Fibroblast of lung (primary cell): ENCODE data around the gene ATP5MG. TPM values are rescaled to one million over a fixed set of nuclear protein-coding genes. Genes with fewer than 3 reads are reported as not detected.

ENCODE experiments used
- DNase-seq, 2 donors: peaks; one replicate each; pipeline versions ENCODE4 v3.0.0 to v3.0.0-alpha.2; 2010; ENCODE audit warnings: low read depth in 2 of 2
- H2AFZ ChIP-seq: 2 replicates; pipeline ENCODE4 v1.5.1; 2012; ENCODE audit warnings: low read length, control low read depth, inconsistent platforms
- H3K27ac ChIP-seq: 2 replicates; pipeline ENCODE4 v1.5.1; 2011; ENCODE audit warnings: low read length, control low read depth; ENCODE audit not compliant: insufficient read depth
- H3K27me3 ChIP-seq: 2 replicates; pipeline ENCODE4 v1.5.1; 2011; ENCODE audit warnings: mild to moderate bottlenecking, low read length; ENCODE audit not compliant: control insufficient read depth, insufficient read depth
- H3K36me3 ChIP-seq: 2 replicates; pipeline ENCODE4 v1.5.1; 2011; ENCODE audit warnings: low read length; ENCODE audit not compliant: control insufficient read depth, insufficient read depth
- H3K4me1 ChIP-seq: 2 replicates; pipeline ENCODE4 v1.5.1; 2011; ENCODE audit warnings: low read length; ENCODE audit not compliant: control insufficient read depth, insufficient read depth; ENCODE audit errors: extremely low read depth
- H3K4me2 ChIP-seq: 2 replicates; pipeline ENCODE4 v1.5.1; 2011; ENCODE audit warnings: low read length, control low read depth; ENCODE audit not compliant: insufficient read depth; ENCODE audit errors: extremely low read depth
- H3K4me3 ChIP-seq, 4 experiments: fragments of 200-600 bp in 1 of 4; sonication (generic) in 1 of 4; replicated peaks in 1 of 4; 2 replicates each; pipeline ENCODE4 v1.5.1; 2011 to 2016; ENCODE audit warnings: low read length in 4 of 4, low read depth in 3 of 4, mild to moderate bottlenecking in 3 of 4, control low read depth in 2 of 4, inconsistent platforms in 1 of 4, mixed read lengths in 1 of 4; ENCODE audit not compliant: insufficient read depth in 1 of 4; ENCODE audit errors: control extremely low read depth in 1 of 4
- H3K79me2 ChIP-seq: 2 replicates; pipeline ENCODE4 v1.5.1; 2012; ENCODE audit warnings: mild to moderate bottlenecking, low read length, inconsistent platforms; ENCODE audit not compliant: control insufficient read depth, insufficient read depth
- H3K9ac ChIP-seq: 2 replicates; pipeline ENCODE4 v1.5.1; 2011; ENCODE audit warnings: mild to moderate bottlenecking, low read length, control low read depth; ENCODE audit not compliant: insufficient read depth
- H3K9me3 ChIP-seq: 2 replicates; pipeline ENCODE4 v1.5.1; 2012; ENCODE audit warnings: low read depth, low read length; ENCODE audit not compliant: control insufficient read depth, insufficient read depth
- H4K20me1 ChIP-seq: 2 replicates; pipeline ENCODE4 v1.5.1; 2011; ENCODE audit warnings: low read length; ENCODE audit not compliant: control insufficient read depth, insufficient read depth; ENCODE audit errors: extremely low read depth
- EZH2 ChIP-seq: IDR thresholded peaks from 2 replicates; pipeline ENCODE4 v1.5.1; 2012; ENCODE audit warnings: low read length, control low read depth, mild to moderate bottlenecking; ENCODE audit errors: missing control alignments
- polyA plus RNA-seq, 2 donors: library from polyadenylated mRNA; depleted of rRNA in 1 of 2; stranded (reverse) in 1 of 2; unstranded in 1 of 2; fragments of >200 nt; gene quantifications; 2 replicates each; pipeline ENCODE4 v1.2.1, GENCODE V29; 2011 to 2012; ENCODE audit warnings: missing spikeins in 1 of 2
- total RNA-seq: library from RNA; depleted of rRNA; stranded (reverse); fragments of >200 nt; gene quantifications from 2 replicates; pipeline ENCODE4 v1.2.1, GENCODE V29; 2014
- TF ChIP-seq, protein P1 (sequence below), 2 donors: IDR thresholded peaks in 1 of 2; conservative IDR thresholded peaks in 1 of 2; 1 replicate in 1 of 2; 2 replicates in 1 of 2; pipeline ENCODE4 v1.5.1; 2011 to 2012; ENCODE audit warnings: low read length in 2 of 2, control low read depth in 1 of 2, inconsistent platforms in 1 of 2, low read depth in 1 of 2, mild to moderate bottlenecking in 1 of 2

Gene ATP5MG
- total and polyA plus RNA-seq, 2 donors (not counting 1 experiment from before 2014, with no cell fraction given) = 75.6 to 217 TPM

- TF ChIP-seq, protein P1, sequence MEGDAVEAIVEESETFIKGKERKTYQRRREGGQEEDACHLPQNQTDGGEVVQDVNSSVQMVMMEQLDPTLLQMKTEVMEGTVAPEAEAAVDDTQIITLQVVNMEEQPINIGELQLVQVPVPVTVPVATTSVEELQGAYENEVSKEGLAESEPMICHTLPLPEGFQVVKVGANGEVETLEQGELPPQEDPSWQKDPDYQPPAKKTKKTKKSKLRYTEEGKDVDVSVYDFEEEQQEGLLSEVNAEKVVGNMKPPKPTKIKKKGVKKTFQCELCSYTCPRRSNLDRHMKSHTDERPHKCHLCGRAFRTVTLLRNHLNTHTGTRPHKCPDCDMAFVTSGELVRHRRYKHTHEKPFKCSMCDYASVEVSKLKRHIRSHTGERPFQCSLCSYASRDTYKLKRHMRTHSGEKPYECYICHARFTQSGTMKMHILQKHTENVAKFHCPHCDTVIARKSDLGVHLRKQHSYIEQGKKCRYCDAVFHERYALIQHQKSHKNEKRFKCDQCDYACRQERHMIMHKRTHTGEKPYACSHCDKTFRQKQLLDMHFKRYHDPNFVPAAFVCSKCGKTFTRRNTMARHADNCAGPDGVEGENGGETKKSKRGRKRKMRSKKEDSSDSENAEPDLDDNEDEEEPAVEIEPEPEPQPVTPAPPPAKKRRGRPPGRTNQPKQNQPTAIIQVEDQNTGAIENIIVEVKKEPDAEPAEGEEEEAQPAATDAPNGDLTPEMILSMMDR (conservative IDR thresholded peaks at IDR 0.05 in 1 of 2, IDR thresholded peaks at IDR 0.05 in 1 of 2; ENCODE audit: low read depth in 1 of 2, low read length in 2 of 2) = no peak
- no peaks in the 10 kb centered on the region for H3K27me3 ChIP-seq
- no peak for DNase-seq
- no peak overlapping the region for H3K4me2 ChIP-seq
- no peaks in the 10 kb centered on the region for H3K9me3 ChIP-seq
- H3K4me1 ChIP-seq = no peaks in the 10 kb centered on the region
- peaks cover 9% of the 10 kb centered on the region for H3K36me3 ChIP-seq
- H3K9ac ChIP-seq = no peak overlapping the region
- H3K79me2 ChIP-seq = no peaks in the 10 kb centered on the region
- no peak overlapping the region for H3K4me3 ChIP-seq
- H2AFZ ChIP-seq = no peak overlapping the region
- H4K20me1 ChIP-seq = no peaks in the 10 kb centered on the region
- H3K27ac ChIP-seq = no peak overlapping the region
Measured at GRCh38 chr11:118380571-118380970, 20.8 kb upstream of the ATP5MG start.

DNA sequence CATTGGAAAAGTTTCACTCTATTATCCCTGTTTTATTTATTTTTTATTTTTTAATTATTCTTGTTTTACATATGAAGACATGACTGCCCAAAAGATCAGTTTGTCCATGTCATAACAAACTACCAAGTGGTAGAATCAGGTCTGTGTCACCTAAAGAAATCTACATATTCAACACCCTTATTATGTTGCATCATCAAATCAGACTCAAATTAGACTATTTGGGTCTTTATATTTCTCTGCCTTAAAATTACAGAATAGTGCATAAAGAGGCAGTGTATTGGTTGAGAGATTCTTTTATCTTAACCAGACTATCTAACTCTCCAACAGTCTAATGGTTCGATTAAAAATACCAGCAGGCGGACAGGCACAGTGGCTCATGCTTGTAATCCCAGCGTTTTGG lies 18.5 kb upstream of the ATP5MG start:
- Histone ChIP-seq H3K9me3 (no peaks in the 10 kb centered on the region), H3K4me1 (no peaks in the 10 kb centered on the region), H3K4me3 (no peak overlapping the region), H3K27me3 (no peaks in the 10 kb centered on the region), H3K79me2 (no peaks in the 10 kb centered on the region), H2AFZ (no peak overlapping the region), H3K36me3 (peaks cover 18% of the 10 kb centered on the region), H3K27ac (no peak overlapping the region), H3K4me2 (no peak overlapping the region), H3K9ac (no peak overlapping the region), H4K20me1 (no peaks in the 10 kb centered on the region)
- no peak for TF ChIP-seq EZH2
- TF ChIP-seq, protein P1 (conservative IDR thresholded peaks at IDR 0.05 in 1 of 2, IDR thresholded peaks at IDR 0.05 in 1 of 2; ENCODE audit: low read depth in 1 of 2, low read length in 2 of 2) = no peak
- no peak for DNase-seq

DNA sequence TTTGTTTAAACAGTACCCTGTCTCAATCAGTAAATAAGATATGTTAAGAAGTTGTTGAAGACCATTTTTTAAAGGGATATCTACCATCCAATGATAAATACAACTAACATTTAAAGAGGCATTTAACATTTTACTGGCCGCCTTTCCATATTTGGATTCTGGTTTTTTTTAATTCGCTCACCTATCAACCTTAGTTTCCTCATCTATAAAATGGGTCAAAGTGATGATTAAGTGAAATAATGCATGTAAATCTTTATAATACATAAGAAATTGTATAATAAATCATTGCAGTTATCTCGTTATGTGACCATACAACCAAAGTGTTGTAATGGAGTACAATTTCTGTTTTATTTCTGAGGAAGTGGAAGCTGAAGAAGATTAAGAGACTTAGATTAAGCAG lies 17.7 kb upstream of the ATP5MG start:
- Histone ChIP-seq H3K79me2 (no peaks in the 10 kb centered on the region), H3K36me3 (peaks cover 18% of the 10 kb centered on the region), H3K4me2 (no peak overlapping the region), H4K20me1 (no peaks in the 10 kb centered on the region), H3K9me3 (no peaks in the 10 kb centered on the region), H3K27ac (no peak overlapping the region), H3K27me3 (no peaks in the 10 kb centered on the region), H2AFZ (no peak overlapping the region), H3K4me3 (no peak overlapping the region), H3K9ac (no peak overlapping the region), H3K4me1 (no peaks in the 10 kb centered on the region)
- no peak for TF ChIP-seq EZH2
- TF ChIP-seq, protein P1 (conservative IDR thresholded peaks at IDR 0.05 in 1 of 2, IDR thresholded peaks at IDR 0.05 in 1 of 2; ENCODE audit: low read depth in 1 of 2, low read length in 2 of 2) = no peak
- no peak for DNase-seq
